Measurements from ENCODE around the gene FAM240B.

- TF ChIP-seq REST (IDR thresholded peaks at IDR 0.05; ENCODE audit: low read depth) (no peak), CEBPB (IDR thresholded peaks at IDR 0.05) (no peak), TAF1 (IDR thresholded peaks at IDR 0.05; ENCODE audit: low read depth) (no peak), CREB1 (IDR thresholded peaks at IDR 0.05; ENCODE audit: low read depth) (no peak)
These were observed 25.3 kb downstream of the FAM240B start for GRCh38 chr9:38694676-38695075.
